Natural killer cell (primary cell): ENCODE results near the gene ETV7. TPM values are rescaled to one million over a fixed set of nuclear protein-coding genes. Genes with fewer than 3 reads are reported as not detected.

Experiments used
- ATAC-seq, 3 donors: fragments of 150-1000 bp in 2 of 3; fragments of 200-7000 bp in 1 of 3; cut with Tn5 transposase; 1 replicate in 1 of 3; 2 replicates in 2 of 3; pipeline ENCODE4 v1.10.0; 2021; ENCODE audit warnings: mild to moderate bottlenecking in 2 of 3, moderate library complexity in 2 of 3
- DNase-seq, 2 donors: peaks; one replicate each; pipeline versions ENCODE4 v3.0.0 to v3.0.0-alpha.2; 2013 to 2021; ENCODE audit warnings: mixed read lengths in 1 of 2
- H3K27ac ChIP-seq: one replicate; pipeline ENCODE4 v1.5.1; 2013; ENCODE audit warnings: mild to moderate bottlenecking, low read length
- H3K27me3 ChIP-seq: one replicate; pipeline ENCODE4 v1.6.1; 2013; ENCODE audit warnings: low read length; ENCODE audit not compliant: control insufficient read depth, insufficient read depth
- H3K36me3 ChIP-seq: one replicate; pipeline ENCODE4 v1.6.1; 2013; ENCODE audit warnings: low read length; ENCODE audit not compliant: control insufficient read depth, insufficient read depth
- H3K4me1 ChIP-seq: one replicate; pipeline ENCODE4 v1.6.1; 2013; ENCODE audit warnings: low read length; ENCODE audit not compliant: control insufficient read depth, insufficient read depth
- H3K4me3 ChIP-seq: one replicate; pipeline ENCODE4 v1.5.1; 2013; ENCODE audit warnings: low read length
- H3K9me3 ChIP-seq: one replicate; pipeline ENCODE4 v1.6.1; 2013; ENCODE audit warnings: low read length; ENCODE audit not compliant: control insufficient read depth, insufficient read depth
- H3K27ac Mint-ChIP-seq, 2 donors: one replicate each; pipeline ENCODE4 v1.8.0; 2022; ENCODE audit warnings: mild to moderate bottlenecking in 2 of 2, mixed read lengths in 2 of 2, moderate library complexity in 1 of 2
- H3K27me3 Mint-ChIP-seq, 2 donors: one replicate each; pipeline ENCODE4 v1.8.0; 2022; ENCODE audit warnings: low read depth in 2 of 2, mixed read lengths in 2 of 2
- H3K36me3 Mint-ChIP-seq: one replicate; pipeline ENCODE4 v1.8.0; 2022; ENCODE audit warnings: mixed read lengths
- H3K4me1 Mint-ChIP-seq, 2 donors: one replicate each; pipeline ENCODE4 v1.8.0; 2022; ENCODE audit warnings: mixed read lengths in 2 of 2
- H3K4me3 Mint-ChIP-seq: one replicate; pipeline ENCODE4 v1.8.0; 2022; ENCODE audit warnings: mild to moderate bottlenecking, moderate library complexity, mixed read lengths
- H3K9me3 Mint-ChIP-seq, 2 donors: one replicate each; pipeline ENCODE4 v1.8.0; 2022; ENCODE audit warnings: mixed read lengths in 2 of 2
- CTCF ChIP-seq: fragments of 200-600 bp; IDR thresholded peaks from one replicate; pipeline ENCODE4 v1.8.0; 2022; ENCODE audit warnings: antibody characterized with exemption
- WGBS: methylation state at CpG from one replicate; pipeline ENCODE4 v1.1.7; 2013; ENCODE audit warnings: missing lambda C conversion rate; ENCODE audit not compliant: insufficient coverage; 5-methylcytosine and 5-hydroxymethylcytosine counted together
- intact Hi-C: fragments of 100-400 bp; cut with micrococcal nuclease; formaldehyde crosslinking; loops from one replicate; pipeline ENCODE4 v1.14.2; 2022
- total RNA-seq, 4 donors: library from RNA; stranded (reverse); fragments of 120-200 nt in 1 of 4; gene quantifications; one replicate each; pipeline versions ENCODE4 v1.2.3 to v1.2.4, GENCODE V29; 2013 to 2022

Gene ETV7
- total RNA-seq, 3 donors from 2014 or later (not counting 1 experiment from before 2014, with no cell fraction given): 0.96 to 2.8 (median 1.7) TPM

GRCh38 chr6:36372088-36372487 is 15.4 kb downstream of the ETV7 start:
- WGBS: 89% methylated on average over 6 of the region's 6 CpGs
- no peak overlapping the region for H3K4me3 ChIP-seq
- TF ChIP-seq CTCF: no peak
- H3K4me1 ChIP-seq: peaks cover 7% of the 10 kb centered on the region
- no peak for ATAC-seq
- H3K27me3 ChIP-seq: no peaks in the 10 kb centered on the region
- Mint-ChIP-seq H3K4me3 (no peak overlapping the region), H3K27me3 (peaks cover 0 to 4% of the 10 kb centered on the region in 2 donors), H3K9me3 (no peaks in the 10 kb centered on the region), H3K36me3 (no peaks in the 10 kb centered on the region), H3K27ac (no peak overlapping the region), H3K4me1 (peaks cover 0 to 4% of the 10 kb centered on the region in 2 donors)
- H3K36me3 ChIP-seq: no peaks in the 10 kb centered on the region
- no peaks in the 10 kb centered on the region for H3K9me3 ChIP-seq
- intact Hi-C loops: no loop called here
- DNase-seq: no peak
- H3K27ac ChIP-seq: no peak overlapping the region

GRCh38 chr6:36371211-36371610 is 16.3 kb downstream of the ETV7 start:
- intact Hi-C loops: no loop called here
- Mint-ChIP-seq H3K27ac (no peak overlapping the region), H3K27me3 (peaks cover 0 to 4% of the 10 kb centered on the region in 2 donors), H3K4me3 (no peak overlapping the region), H3K36me3 (no peaks in the 10 kb centered on the region), H3K9me3 (no peaks in the 10 kb centered on the region), H3K4me1 (peaks cover 0 to 4% of the 10 kb centered on the region in 2 donors)
- no peak for TF ChIP-seq CTCF
- no peak overlapping the region for H3K27ac ChIP-seq
- ATAC-seq (no peak), DNase-seq (no peak)
- H3K36me3 ChIP-seq: no peaks in the 10 kb centered on the region
- no peaks in the 10 kb centered on the region for H3K9me3 ChIP-seq
- peaks cover 7% of the 10 kb centered on the region for H3K4me1 ChIP-seq
- 94% methylated on average over 9 of the region's 9 CpGs for WGBS
- H3K4me3 ChIP-seq: no peak overlapping the region
- H3K27me3 ChIP-seq: no peaks in the 10 kb centered on the region

GRCh38 chr6:36370638-36371037 is 16.8 kb downstream of the ETV7 start:
- intact Hi-C loops: no loop called here
- Mint-ChIP-seq H3K9me3 (no peaks in the 10 kb centered on the region), H3K27ac (no peak overlapping the region), H3K27me3 (peaks cover 0 to 4% of the 10 kb centered on the region in 2 donors), H3K4me1 (peaks cover 0 to 4% of the 10 kb centered on the region in 2 donors), H3K4me3 (no peak overlapping the region), H3K36me3 (no peaks in the 10 kb centered on the region)
- WGBS: 91% methylated on average over 1 of the region's 2 CpGs
- H3K9me3 ChIP-seq: no peaks in the 10 kb centered on the region
- no peak overlapping the region for H3K27ac ChIP-seq
- no peak overlapping the region for H3K4me3 ChIP-seq
- H3K27me3 ChIP-seq: no peaks in the 10 kb centered on the region
- ATAC-seq (no peak), DNase-seq (no peak)
- TF ChIP-seq CTCF: no peak
- no peaks in the 10 kb centered on the region for H3K36me3 ChIP-seq
- H3K4me1 ChIP-seq: peaks cover 7% of the 10 kb centered on the region
